ENCODE measurements around the gene HHAT.

The HHAT gene

GRCh38 chr1:210496063-210496462 is 167.4 kb downstream of the HHAT start:
- Histone ChIP-seq H3K27me3 (ENCODE audit: insufficient read depth, insufficient read length) (no peaks in the 10 kb centered on the region), H3K9ac (ENCODE audit: insufficient read length, low read depth) (no peak overlapping the region), H3K9me3 (ENCODE audit: insufficient read depth, low read length) (no peaks in the 10 kb centered on the region), H3K4me3 (ENCODE audit: insufficient read length, low read depth) (no peak overlapping the region), H3K36me3 (ENCODE audit: insufficient read depth, insufficient read length, low read length) (no peaks in the 10 kb centered on the region), H3K4me1 (ENCODE audit: insufficient read depth, insufficient read length) (no peaks in the 10 kb centered on the region)
- DNase-seq (ENCODE audit: low read depth, low spot score) = no peak
- TF ChIP-seq ZNF274 (IDR thresholded peaks at IDR 0.05; ENCODE audit: low read depth, low read length) = no peak
- TF ChIP-seq YY1 (IDR thresholded peaks at IDR 0.05; ENCODE audit: insufficient read depth, insufficient read length) = no peak
- TF ChIP-seq SUZ12 (IDR thresholded peaks at IDR 0.05; ENCODE audit: extremely low read depth, insufficient read depth, insufficient read length) = no peak

- DNase-seq (ENCODE audit: low read depth, low spot score) = no peak
These were observed 171.3 kb downstream of the HHAT start for GRCh38 chr1:210499956-210500355.

GRCh38 chr1:210500831-210501230 is 172.1 kb downstream of the HHAT start:
- Histone ChIP-seq H3K4me3 (ENCODE audit: insufficient read length, low read depth) (no peak overlapping the region), H3K27me3 (ENCODE audit: insufficient read depth, insufficient read length) (no peaks in the 10 kb centered on the region), H3K9ac (ENCODE audit: insufficient read length, low read depth) (no peak overlapping the region), H3K4me1 (ENCODE audit: insufficient read depth, insufficient read length) (peaks cover 2% of the 10 kb centered on the region), H3K36me3 (ENCODE audit: insufficient read depth, insufficient read length, low read length) (no peaks in the 10 kb centered on the region), H3K9me3 (ENCODE audit: insufficient read depth, low read length) (no peaks in the 10 kb centered on the region)
- DNase-seq (ENCODE audit: low read depth, low spot score) = no peak
- TF ChIP-seq YY1 (IDR thresholded peaks at IDR 0.05; ENCODE audit: insufficient read depth, insufficient read length) = no peak
- TF ChIP-seq SUZ12 (IDR thresholded peaks at IDR 0.05; ENCODE audit: extremely low read depth, insufficient read depth, insufficient read length) = no peak
- TF ChIP-seq ZNF274 (IDR thresholded peaks at IDR 0.05; ENCODE audit: low read depth, low read length) = no peak

More at GRCh38 chr1:210499956-210500355, 171.3 kb downstream of the HHAT start:
- Histone ChIP-seq H3K27me3 (ENCODE audit: insufficient read depth, insufficient read length) (no peaks in the 10 kb centered on the region), H3K36me3 (ENCODE audit: insufficient read depth, insufficient read length, low read length) (no peaks in the 10 kb centered on the region), H3K9ac (ENCODE audit: insufficient read length, low read depth) (no peak overlapping the region), H3K9me3 (ENCODE audit: insufficient read depth, low read length) (no peaks in the 10 kb centered on the region), H3K4me1 (ENCODE audit: insufficient read depth, insufficient read length) (no peaks in the 10 kb centered on the region), H3K4me3 (ENCODE audit: insufficient read length, low read depth) (no peak overlapping the region)
- TF ChIP-seq YY1 (IDR thresholded peaks at IDR 0.05; ENCODE audit: insufficient read depth, insufficient read length) (no peak), SUZ12 (IDR thresholded peaks at IDR 0.05; ENCODE audit: extremely low read depth, insufficient read depth, insufficient read length) (no peak), ZNF274 (IDR thresholded peaks at IDR 0.05; ENCODE audit: low read depth, low read length) (no peak)

GRCh38 chr1:210504286-210504685 is 175.6 kb downstream of the HHAT start:
- DNase-seq (ENCODE audit: low read depth, low spot score) = no peak
- Histone ChIP-seq H3K27me3 (ENCODE audit: insufficient read depth, insufficient read length) (no peaks in the 10 kb centered on the region), H3K4me3 (ENCODE audit: insufficient read length, low read depth) (no peak overlapping the region), H3K36me3 (ENCODE audit: insufficient read depth, insufficient read length, low read length) (no peaks in the 10 kb centered on the region), H3K9ac (ENCODE audit: insufficient read length, low read depth) (no peak overlapping the region), H3K9me3 (ENCODE audit: insufficient read depth, low read length) (no peaks in the 10 kb centered on the region), H3K4me1 (ENCODE audit: insufficient read depth, insufficient read length) (peaks cover 5% of the 10 kb centered on the region)
- no peak for TF ChIP-seq SUZ12 (IDR thresholded peaks at IDR 0.05; ENCODE audit: extremely low read depth, insufficient read depth, insufficient read length)
- no peak for TF ChIP-seq YY1 (IDR thresholded peaks at IDR 0.05; ENCODE audit: insufficient read depth, insufficient read length)
- no peak for TF ChIP-seq ZNF274 (IDR thresholded peaks at IDR 0.05; ENCODE audit: low read depth, low read length)

- no peaks in the 10 kb centered on the region for H3K36me3 ChIP-seq (ENCODE audit: insufficient read depth, insufficient read length, low read length)
- no peak for DNase-seq (ENCODE audit: low read depth, low spot score)
- H3K4me3 ChIP-seq (ENCODE audit: insufficient read length, low read depth) = no peak overlapping the region
- H3K9ac ChIP-seq (ENCODE audit: insufficient read length, low read depth) = peak overlapping the region; percentile 12
- H3K4me1 ChIP-seq (ENCODE audit: insufficient read depth, insufficient read length) = peaks cover 5% of the 10 kb centered on the region
- no peaks in the 10 kb centered on the region for H3K27me3 ChIP-seq (ENCODE audit: insufficient read depth, insufficient read length)
- H3K9me3 ChIP-seq (ENCODE audit: insufficient read depth, low read length) = no peaks in the 10 kb centered on the region
- no peak for TF ChIP-seq YY1 (IDR thresholded peaks at IDR 0.05; ENCODE audit: insufficient read depth, insufficient read length)
- no peak for TF ChIP-seq SUZ12 (IDR thresholded peaks at IDR 0.05; ENCODE audit: extremely low read depth, insufficient read depth, insufficient read length)
- TF ChIP-seq ZNF274 (IDR thresholded peaks at IDR 0.05; ENCODE audit: low read depth, low read length) = no peak
These were observed 177.1 kb downstream of the HHAT start for GRCh38 chr1:210505601-210506496.

- Histone ChIP-seq H3K27me3 (ENCODE audit: insufficient read depth, insufficient read length) (no peaks in the 10 kb centered on the region), H3K9me3 (ENCODE audit: insufficient read depth, low read length) (no peaks in the 10 kb centered on the region), H3K4me3 (ENCODE audit: insufficient read length, low read depth) (no peak overlapping the region), H3K9ac (ENCODE audit: insufficient read length, low read depth) (no peak overlapping the region), H3K36me3 (ENCODE audit: insufficient read depth, insufficient read length, low read length) (no peaks in the 10 kb centered on the region), H3K4me1 (ENCODE audit: insufficient read depth, insufficient read length) (peaks cover 5% of the 10 kb centered on the region)
- no peak for TF ChIP-seq YY1 (IDR thresholded peaks at IDR 0.05; ENCODE audit: insufficient read depth, insufficient read length)
- no peak for TF ChIP-seq ZNF274 (IDR thresholded peaks at IDR 0.05; ENCODE audit: low read depth, low read length)
- TF ChIP-seq SUZ12 (IDR thresholded peaks at IDR 0.05; ENCODE audit: extremely low read depth, insufficient read depth, insufficient read length) = no peak
- no peak for DNase-seq (ENCODE audit: low read depth, low spot score)
These were observed 178.0 kb downstream of the HHAT start for GRCh38 chr1:210506689-210507088.

GRCh38 chr1:210516092-210516656 is 187.5 kb downstream of the HHAT start:
- Histone ChIP-seq H3K36me3 (ENCODE audit: insufficient read depth, insufficient read length, low read length) (no peaks in the 10 kb centered on the region), H3K9me3 (ENCODE audit: insufficient read depth, low read length) (no peaks in the 10 kb centered on the region), H3K27me3 (ENCODE audit: insufficient read depth, insufficient read length) (no peaks in the 10 kb centered on the region), H3K4me3 (ENCODE audit: insufficient read length, low read depth) (no peak overlapping the region), H3K9ac (ENCODE audit: insufficient read length, low read depth) (no peak overlapping the region), H3K4me1 (ENCODE audit: insufficient read depth, insufficient read length) (no peaks in the 10 kb centered on the region)
- TF ChIP-seq ZNF274 (IDR thresholded peaks at IDR 0.05; ENCODE audit: low read depth, low read length) = no peak
- TF ChIP-seq YY1 (IDR thresholded peaks at IDR 0.05; ENCODE audit: insufficient read depth, insufficient read length) = no peak
- no peak for TF ChIP-seq SUZ12 (IDR thresholded peaks at IDR 0.05; ENCODE audit: extremely low read depth, insufficient read depth, insufficient read length)
- no peak for DNase-seq (ENCODE audit: low read depth, low spot score)
